Skeletal muscle tissue (tissue), 4 donors: ENCODE measurements around the gene S100P. TPM values are rescaled to one million over a fixed set of nuclear protein-coding genes. Genes with fewer than 3 reads are reported as not detected.
A peak's percentile ranks its signal among the peaks of the same experiment; 100 is the strongest.

Experiments
- H3K27ac ChIP-seq: one replicate; pipeline ENCODE4 v1.7.0; 2013; ENCODE audit warnings: mild to moderate bottlenecking, low read depth, low read length, inconsistent platforms
- H3K27me3 ChIP-seq, 3 donors: one replicate each; pipeline ENCODE4 v1.7.0; 2013; ENCODE audit warnings: low read length in 3 of 3; ENCODE audit not compliant: control insufficient read depth in 3 of 3, insufficient read depth in 3 of 3
- H3K36me3 ChIP-seq, 3 donors: one replicate each; pipeline ENCODE4 v1.7.0; 2013; ENCODE audit warnings: low read length in 3 of 3; ENCODE audit not compliant: control insufficient read depth in 3 of 3, insufficient read depth in 3 of 3
- H3K4me1 ChIP-seq, 3 donors: one replicate each; pipeline ENCODE4 v1.7.0; 2013; ENCODE audit warnings: low read length in 3 of 3, mild to moderate bottlenecking in 3 of 3; ENCODE audit not compliant: control insufficient read depth in 3 of 3, insufficient read depth in 3 of 3
- H3K4me3 ChIP-seq, 3 donors: one replicate each; pipeline ENCODE4 v1.7.0; 2013; ENCODE audit warnings: low read length in 3 of 3
- H3K9ac ChIP-seq, 3 donors: one replicate each; pipeline ENCODE4 v1.7.0; 2013; ENCODE audit warnings: low read length in 3 of 3, mild to moderate bottlenecking in 3 of 3, moderate library complexity in 2 of 3, low read depth in 1 of 3
- H3K9me3 ChIP-seq, 3 donors: one replicate each; pipeline ENCODE4 v1.7.0; 2013; ENCODE audit warnings: low read length in 3 of 3; ENCODE audit not compliant: control insufficient read depth in 3 of 3
- total RNA-seq: library from RNA; depleted of rRNA; stranded (reverse); fragments of >200 nt; gene quantifications from one replicate; pipeline ENCODE4 v1.2.3, GENCODE V29; 2014
- donor health status: Osteomylitis.

S100P gene
- total RNA-seq, 1 donor from 2014 or later = 0.52 TPM

- H3K9ac ChIP-seq = peak overlapping the region in 1 of 3 donors; percentile 54
- peaks cover 0 to 3% (median 3%) of the 10 kb centered on the region in 3 donors for H3K4me1 ChIP-seq
- peaks cover 3 to 23% (median 7%) of the 10 kb centered on the region in 3 donors for H3K27me3 ChIP-seq
- no peaks in the 10 kb centered on the region for H3K9me3 ChIP-seq
- no peak overlapping the region for H3K27ac ChIP-seq
- no peaks in the 10 kb centered on the region for H3K36me3 ChIP-seq
- H3K4me3 ChIP-seq = peak overlapping the region in 2 of 3 donors; percentile 49 to 61
Observed at GRCh38 chr4:6658209-6658595, 35.5 kb upstream of the S100P start.

GRCh38 chr4:6658597-6659075 is 35.0 kb upstream of the S100P start:
- peaks cover 3 to 27% (median 12%) of the 10 kb centered on the region in 3 donors for H3K27me3 ChIP-seq
- no peaks in the 10 kb centered on the region for H3K36me3 ChIP-seq
- peaks cover 0 to 5% (median 3%) of the 10 kb centered on the region in 3 donors for H3K4me1 ChIP-seq
- H3K9ac ChIP-seq = peak overlapping the region in 2 of 3 donors; percentile 29 to 54
- H3K4me3 ChIP-seq = peak overlapping the region in 2 of 3 donors; percentile 49 to 61
- H3K9me3 ChIP-seq = no peaks in the 10 kb centered on the region
- H3K27ac ChIP-seq = no peak overlapping the region

- Histone ChIP-seq H3K9ac (no peak overlapping the region), H3K27ac (no peak overlapping the region), H3K4me3 (no peak overlapping the region), H3K36me3 (no peaks in the 10 kb centered on the region), H3K9me3 (no peaks in the 10 kb centered on the region), H3K4me1 (peaks cover 0 to 15% (median 11%) of the 10 kb centered on the region in 3 donors), H3K27me3 (peaks cover 3 to 32% (median 21%) of the 10 kb centered on the region in 3 donors)
Observed at GRCh38 chr4:6659897-6660296, 33.8 kb upstream of the S100P start.

GRCh38 chr4:6660430-6660829 is 33.2 kb upstream of the S100P start:
- Histone ChIP-seq H3K9me3 (peaks cover 0 to 2% (median 0%) of the 10 kb centered on the region in 3 donors), H3K36me3 (no peaks in the 10 kb centered on the region), H3K27ac (no peak overlapping the region), H3K27me3 (peaks cover 8 to 38% (median 27%) of the 10 kb centered on the region in 3 donors), H3K4me1 (peaks cover 0 to 16% (median 12%) of the 10 kb centered on the region in 3 donors), H3K9ac (no peak overlapping the region), H3K4me3 (no peak overlapping the region)

GRCh38 chr4:6662591-6662990 is 31.1 kb upstream of the S100P start:
- Histone ChIP-seq H3K9me3 (peaks cover 0 to 2% (median 0%) of the 10 kb centered on the region in 3 donors), H3K4me1 (peaks cover 0 to 16% (median 12%) of the 10 kb centered on the region in 3 donors), H3K36me3 (no peaks in the 10 kb centered on the region), H3K9ac (no peak overlapping the region), H3K27ac (no peak overlapping the region), H3K4me3 (no peak overlapping the region), H3K27me3 (peaks cover 13 to 43% (median 31%) of the 10 kb centered on the region in 3 donors)

- Histone ChIP-seq H3K9ac (peak overlapping the region; percentile 46 to 72 (median 63)), H3K27ac (no peak overlapping the region), H3K4me1 (peaks cover 0 to 16% (median 12%) of the 10 kb centered on the region in 3 donors), H3K27me3 (peaks cover 9 to 47% (median 31%) of the 10 kb centered on the region in 3 donors), H3K9me3 (peaks cover 0 to 2% (median 0%) of the 10 kb centered on the region in 3 donors), H3K4me3 (peak overlapping the region; percentile 40 to 66 (median 61)), H3K36me3 (peaks cover 0 to 4% (median 0%) of the 10 kb centered on the region in 3 donors)
Observed at GRCh38 chr4:6663596-6664393, 29.9 kb upstream of the S100P start.

- H3K9me3 ChIP-seq = peaks cover 0 to 2% (median 0%) of the 10 kb centered on the region in 3 donors
- no peak overlapping the region for H3K27ac ChIP-seq
- H3K27me3 ChIP-seq = peaks cover 9 to 39% (median 27%) of the 10 kb centered on the region in 3 donors
- no peak overlapping the region for H3K4me3 ChIP-seq
- H3K9ac ChIP-seq = no peak overlapping the region
- peaks cover 0 to 4% (median 0%) of the 10 kb centered on the region in 3 donors for H3K36me3 ChIP-seq
- peaks cover 0 to 13% (median 9%) of the 10 kb centered on the region in 3 donors for H3K4me1 ChIP-seq
Observed at GRCh38 chr4:6665320-6665654, 28.4 kb upstream of the S100P start.

- Histone ChIP-seq H3K36me3 (peaks cover 0 to 6% (median 0%) of the 10 kb centered on the region in 3 donors), H3K9ac (no peak overlapping the region)
Observed at GRCh38 chr4:6668391-6668790, 25.3 kb upstream of the S100P start.

GRCh38 chr4:6671648-6672047 is 22.0 kb upstream of the S100P start:
- Histone ChIP-seq H3K4me1 (peaks cover 21 to 24% (median 23%) of the 10 kb centered on the region in 3 donors), H3K9ac (no peak overlapping the region), H3K4me3 (no peak overlapping the region), H3K9me3 (no peaks in the 10 kb centered on the region), H3K36me3 (peaks cover 0 to 10% (median 5%) of the 10 kb centered on the region in 3 donors), H3K27ac (no peak overlapping the region), H3K27me3 (peaks cover 0 to 4% (median 0%) of the 10 kb centered on the region in 3 donors)

More at GRCh38 chr4:6668391-6668790, 25.3 kb upstream of the S100P start:
- no peak overlapping the region for H3K4me3 ChIP-seq
- H3K27ac ChIP-seq = no peak overlapping the region
- H3K27me3 ChIP-seq = peaks cover 9 to 22% (median 22%) of the 10 kb centered on the region in 3 donors
- peaks cover 0 to 2% (median 0%) of the 10 kb centered on the region in 3 donors for H3K9me3 ChIP-seq
- H3K4me1 ChIP-seq = peaks cover 0 to 13% (median 9%) of the 10 kb centered on the region in 3 donors

- no peak overlapping the region for H3K27ac ChIP-seq
- no peak overlapping the region for H3K4me3 ChIP-seq
- no peaks in the 10 kb centered on the region for H3K9me3 ChIP-seq
- peaks cover 26 to 28% (median 28%) of the 10 kb centered on the region in 3 donors for H3K4me1 ChIP-seq
- H3K9ac ChIP-seq = no peak overlapping the region
- peaks cover 0 to 10% (median 7%) of the 10 kb centered on the region in 3 donors for H3K36me3 ChIP-seq
- peaks cover 0 to 4% (median 0%) of the 10 kb centered on the region in 3 donors for H3K27me3 ChIP-seq
Observed at GRCh38 chr4:6672131-6672530, 21.5 kb upstream of the S100P start.
